ENCODE data around the gene SH3BGR.

The SH3BGR gene

DNA sequence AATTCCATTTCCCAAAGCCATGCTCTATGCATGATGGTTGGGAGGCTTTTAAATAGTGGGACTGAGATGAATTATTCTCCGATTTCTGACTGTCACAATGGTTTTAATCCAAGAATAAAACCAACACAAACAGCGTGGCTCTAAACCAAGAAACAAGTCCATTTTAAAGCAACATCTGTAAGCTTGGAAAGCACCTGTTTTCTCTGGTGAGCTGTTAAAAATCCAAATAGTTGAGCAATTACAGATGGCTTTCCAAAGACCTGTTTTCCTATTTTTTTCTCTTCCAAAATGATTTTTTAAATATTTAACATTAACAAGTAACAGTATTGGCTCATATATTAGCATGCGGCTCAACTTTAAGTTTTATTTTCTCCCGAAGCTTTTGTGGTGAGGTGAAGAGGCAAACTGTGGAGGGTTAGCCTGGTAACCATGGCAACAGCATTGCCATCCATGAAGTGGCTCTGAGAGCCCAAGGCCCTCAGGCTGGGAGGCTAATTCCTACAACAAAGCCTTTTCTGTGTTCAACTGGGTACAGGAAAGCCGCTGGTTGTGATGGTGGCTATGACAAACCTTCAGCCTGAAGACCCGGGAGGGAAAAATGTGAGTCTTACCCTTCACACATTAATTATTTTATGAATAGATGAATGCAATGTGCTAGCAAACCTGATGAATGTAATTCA is 104.3 kb downstream of the SH3BGR start:
- DNase-seq: no peak

DNA sequence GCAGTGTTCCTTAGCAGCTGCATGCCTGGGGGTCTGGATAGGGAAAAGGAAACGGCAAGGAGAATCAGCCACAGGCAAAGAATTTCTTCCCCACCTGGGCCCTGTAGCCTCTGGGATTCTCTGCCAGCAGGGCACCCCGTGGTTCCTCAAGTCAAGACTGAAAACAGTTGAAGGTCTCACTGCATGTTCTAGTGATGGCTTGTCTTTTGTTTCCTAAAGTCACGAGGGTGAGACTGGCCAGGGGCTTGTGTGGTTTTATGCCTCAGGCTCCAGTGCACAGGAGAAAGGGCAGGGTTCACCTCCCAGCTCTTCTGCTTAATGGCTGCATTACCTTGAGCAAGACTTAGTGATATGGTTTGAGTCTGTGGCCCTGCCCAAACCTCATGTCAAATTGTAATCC is 107.7 kb downstream of the SH3BGR start:
- no peak for DNase-seq

DNA sequence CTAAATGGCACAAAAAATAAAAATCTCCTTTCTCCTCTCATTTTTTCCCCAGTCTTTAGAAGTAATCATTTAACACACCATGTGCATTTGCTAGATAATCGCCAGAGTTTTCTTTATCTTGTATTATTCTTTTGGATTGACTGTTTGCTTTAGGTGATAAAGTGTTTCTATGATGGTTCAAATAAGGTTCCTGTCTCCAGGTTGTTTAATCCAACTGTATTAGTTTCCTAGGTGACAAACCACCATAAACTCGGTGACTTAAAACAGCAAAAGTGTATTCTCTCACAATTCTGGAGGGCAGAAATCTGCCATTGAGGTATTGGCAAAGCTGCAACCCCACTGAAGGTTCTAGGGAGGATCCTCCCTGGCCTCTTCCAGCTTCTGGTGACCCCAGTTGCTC is 109.4 kb downstream of the SH3BGR start:
- DNase-seq: no peak

DNA sequence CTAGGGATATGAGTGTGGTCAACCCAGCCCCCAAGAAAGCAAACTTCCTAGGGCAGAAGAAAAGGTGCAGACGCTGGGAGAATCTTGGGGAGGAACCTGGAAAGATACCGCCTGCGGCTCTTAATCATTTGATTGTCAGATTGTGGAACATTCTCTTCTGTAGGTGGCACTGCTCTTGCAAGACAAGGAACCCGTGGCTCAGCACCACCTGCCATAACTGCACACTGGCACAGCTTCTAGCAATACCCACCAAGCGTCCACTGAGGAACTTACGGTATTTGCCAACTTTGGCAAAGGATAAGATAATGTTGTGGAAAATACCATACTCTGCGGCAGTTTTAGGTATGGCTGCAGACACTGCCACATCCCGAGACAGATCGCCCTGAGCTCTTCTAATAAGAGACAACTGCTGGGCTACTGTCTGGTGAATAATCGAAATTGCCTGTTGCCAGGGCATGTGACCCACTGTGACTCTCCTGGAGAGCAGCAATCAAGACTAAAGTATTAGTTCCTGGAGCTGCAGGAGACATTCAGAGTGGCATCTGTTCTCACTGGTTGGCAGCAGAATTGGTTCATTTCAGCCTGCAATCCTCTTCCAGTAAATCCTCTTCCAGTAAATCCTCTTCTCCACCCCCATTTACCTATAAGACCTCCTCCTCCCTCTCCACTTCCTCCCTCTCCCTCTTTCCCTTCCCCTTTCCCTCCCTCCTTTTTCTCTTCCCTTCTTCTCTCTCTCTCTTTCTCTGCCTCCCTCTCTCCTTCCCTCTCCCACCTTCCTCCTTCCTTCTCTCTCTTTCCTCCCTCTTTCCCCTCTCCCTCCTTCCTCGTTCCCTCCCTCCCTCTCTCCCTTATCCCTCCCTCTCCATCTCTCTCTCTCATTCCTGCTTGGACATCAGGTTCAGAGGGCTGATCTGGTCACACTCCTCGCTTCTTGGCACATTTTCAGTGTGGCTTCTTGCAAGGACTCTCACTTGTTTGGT is 111.3 kb downstream of the SH3BGR start:
- DNase-seq: no peak

DNA sequence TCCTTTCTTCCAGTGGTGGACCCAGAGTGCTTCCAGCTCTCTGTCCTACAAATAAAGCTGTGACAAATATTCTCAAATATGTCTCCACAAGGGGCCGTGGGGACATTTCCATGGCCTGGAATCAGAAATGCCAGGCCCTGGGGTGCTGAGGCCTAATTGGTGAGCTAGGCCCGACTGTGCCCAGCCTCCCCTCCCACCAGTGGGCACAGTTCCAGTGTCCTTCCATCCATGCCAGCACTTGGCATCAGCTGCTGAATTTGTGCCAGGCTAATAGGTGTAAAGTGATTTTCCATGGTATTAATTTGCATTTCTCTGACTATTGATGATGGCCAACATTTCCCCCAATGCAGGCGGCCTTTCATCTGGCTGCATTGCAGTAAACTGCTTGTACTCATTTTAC is 112.4 kb downstream of the SH3BGR start:
- no peak for DNase-seq

Measured in NCI-H2171 (cell line).